Muscle layer of colon (tissue), 2 donors: ENCODE measurements around the gene ZNF726.
"Not testable (repeated sequence)": the region's sequence is repeated elsewhere in the genome, so short reads cannot be mapped to it uniquely, and the experiment has no call there.

ENCODE experiments used
- H3K27ac ChIP-seq: one replicate; pipeline ENCODE4 v1.7.0; 2013; ENCODE audit warnings: low read depth, mild to moderate bottlenecking, low read length, moderate library complexity
- H3K27me3 ChIP-seq, 2 donors: one replicate each; pipeline ENCODE4 v1.7.0; 2013; ENCODE audit warnings: low read length in 2 of 2, mild to moderate bottlenecking in 2 of 2; ENCODE audit not compliant: insufficient read depth in 2 of 2, control insufficient read depth in 1 of 2
- H3K36me3 ChIP-seq: one replicate; pipeline ENCODE4 v1.7.0; 2013; ENCODE audit warnings: mild to moderate bottlenecking, low read length; ENCODE audit not compliant: insufficient read depth
- H3K4me1 ChIP-seq: one replicate; pipeline ENCODE4 v1.7.0; 2013; ENCODE audit warnings: mild to moderate bottlenecking, low read length; ENCODE audit not compliant: insufficient read depth
- H3K4me3 ChIP-seq, 2 donors: one replicate each; pipeline ENCODE4 v1.7.0; 2013; ENCODE audit warnings: low read length in 2 of 2, low read depth in 1 of 2, mild to moderate bottlenecking in 1 of 2, moderate library complexity in 1 of 2
- H3K9ac ChIP-seq: one replicate; pipeline ENCODE4 v1.7.0; 2013; ENCODE audit warnings: low read length
- H3K9me3 ChIP-seq: one replicate; pipeline ENCODE4 v1.7.0; 2013; ENCODE audit warnings: mild to moderate bottlenecking, low read length
- donor health status: abdominal sarcoma.
- donor health status: Adenocarcinoma of cecum.

Gene ZNF726

GRCh38 chr19:23901360-23901759 lies 13.3 kb upstream of the ZNF726 start:
- Histone ChIP-seq H3K27ac (no peak overlapping the region), H3K9ac (no peak overlapping the region), H3K27me3 (no peaks in the 10 kb centered on the region), H3K4me3 (no peak overlapping the region), H3K4me1 (no peaks in the 10 kb centered on the region), H3K36me3 (no peaks in the 10 kb centered on the region), H3K9me3 (no peaks in the 10 kb centered on the region)

- Histone ChIP-seq H3K36me3 (no peaks in the 10 kb centered on the region), H3K9me3 (no peaks in the 10 kb centered on the region), H3K27me3 (no peaks in the 10 kb centered on the region), H3K4me1 (no peaks in the 10 kb centered on the region), H3K9ac (no peak overlapping the region), H3K4me3 (no peak overlapping the region), H3K27ac (no peak overlapping the region)
Measured at GRCh38 chr19:23904406-23904805, 10.3 kb upstream of the ZNF726 start.

GRCh38 chr19:23905771-23906170 lies 8.9 kb upstream of the ZNF726 start:
- no peaks in the 10 kb centered on the region for H3K36me3 ChIP-seq
- H3K27ac ChIP-seq, result no peak overlapping the region
- H3K9me3 ChIP-seq, result no peaks in the 10 kb centered on the region
- H3K9ac ChIP-seq, result no peak overlapping the region
- H3K4me1 ChIP-seq, result no peaks in the 10 kb centered on the region
- no peak overlapping the region for H3K4me3 ChIP-seq
- H3K27me3 ChIP-seq, result no peaks in the 10 kb centered on the region

GRCh38 chr19:23906835-23907234 lies 7.9 kb upstream of the ZNF726 start:
- no peak overlapping the region for H3K27ac ChIP-seq
- H3K27me3 ChIP-seq, result no peaks in the 10 kb centered on the region
- no peaks in the 10 kb centered on the region for H3K9me3 ChIP-seq
- no peaks in the 10 kb centered on the region for H3K36me3 ChIP-seq
- H3K9ac ChIP-seq, result no peak overlapping the region
- no peaks in the 10 kb centered on the region for H3K4me1 ChIP-seq
- no peak overlapping the region for H3K4me3 ChIP-seq

- Histone ChIP-seq H3K4me1 (no peaks in the 10 kb centered on the region), H3K27me3 (no peaks in the 10 kb centered on the region), H3K4me3 (no peak overlapping the region), H3K27ac (no peak overlapping the region), H3K9me3 (no peaks in the 10 kb centered on the region), H3K9ac (no peak overlapping the region), H3K36me3 (no peaks in the 10 kb centered on the region)
Measured at GRCh38 chr19:23908165-23908564, 6.5 kb upstream of the ZNF726 start.

GRCh38 chr19:23909222-23909621 lies 5.5 kb upstream of the ZNF726 start:
- Histone ChIP-seq H3K36me3 (no peaks in the 10 kb centered on the region), H3K27me3 (no peaks in the 10 kb centered on the region), H3K27ac (no peak overlapping the region), H3K4me1 (no peaks in the 10 kb centered on the region), H3K4me3 (no peak overlapping the region), H3K9me3 (no peaks in the 10 kb centered on the region), H3K9ac (no peak overlapping the region)

GRCh38 chr19:23913931-23914330 lies 755 bp upstream of the ZNF726 start:
- Histone ChIP-seq H3K27ac (no peak overlapping the region), H3K36me3 (no peaks in the 10 kb centered on the region), H3K9ac (no peak overlapping the region), H3K4me3 (peak overlapping the region in 1 of 2 donors; percentile 79), H3K27me3 (no peaks in the 10 kb centered on the region), H3K9me3 (no peaks in the 10 kb centered on the region), H3K4me1 (no peaks in the 10 kb centered on the region)

GRCh38 chr19:23916991-23917390 lies 2.3 kb downstream of the ZNF726 start:
- Histone ChIP-seq H3K27me3 (no peaks in the 10 kb centered on the region), H3K4me1 (no peaks in the 10 kb centered on the region), H3K9ac (no peak overlapping the region), H3K27ac (no peak overlapping the region), H3K36me3 (no peaks in the 10 kb centered on the region), H3K9me3 (no peaks in the 10 kb centered on the region), H3K4me3 (no peak overlapping the region)

GRCh38 chr19:23917856-23918255 lies 3.2 kb downstream of the ZNF726 start:
- Histone ChIP-seq H3K9me3 (no peaks in the 10 kb centered on the region), H3K4me3 (no peak overlapping the region), H3K9ac (no peak overlapping the region), H3K4me1 (no peaks in the 10 kb centered on the region), H3K27ac (no peak overlapping the region), H3K27me3 (no peaks in the 10 kb centered on the region), H3K36me3 (no peaks in the 10 kb centered on the region)

GRCh38 chr19:23925285-23925684 lies 10.6 kb downstream of the ZNF726 start:
- no peaks in the 10 kb centered on the region for H3K4me1 ChIP-seq
- H3K36me3 ChIP-seq, result no peaks in the 10 kb centered on the region
- no peaks in the 10 kb centered on the region for H3K27me3 ChIP-seq
- H3K9me3 ChIP-seq, result no peaks in the 10 kb centered on the region
- H3K27ac ChIP-seq, result no peak overlapping the region
- no peak overlapping the region for H3K9ac ChIP-seq
- no peak overlapping the region for H3K4me3 ChIP-seq

GRCh38 chr19:23932878-23933277 lies 18.2 kb downstream of the ZNF726 start:
- Histone ChIP-seq H3K27me3 (no peaks in the 10 kb centered on the region), H3K4me3 (no peak overlapping the region), H3K9ac (no peak overlapping the region), H3K27ac (no peak overlapping the region), H3K4me1 (no peaks in the 10 kb centered on the region), H3K36me3 (no peaks in the 10 kb centered on the region), H3K9me3 (no peaks in the 10 kb centered on the region)

- not testable (repeated sequence) for H3K4me3 ChIP-seq, H3K27ac ChIP-seq, H3K27me3 ChIP-seq, H3K9ac ChIP-seq, H3K36me3 ChIP-seq, H3K4me1 ChIP-seq, H3K9me3 ChIP-seq
Measured at GRCh38 chr19:23937031-23937430, 22.3 kb downstream of the ZNF726 start.
